HUES48 (cell line): ENCODE results near the gene GLG1.
"Not testable (repeated sequence)": the region's sequence is repeated elsewhere in the genome, so short reads cannot be mapped to it uniquely, and the experiment has no call there.

Experiments used
- H3K27ac ChIP-seq: one replicate; pipeline ENCODE4 v1.7.0; 2013; ENCODE audit warnings: low read depth, low read length, inconsistent platforms
- H3K27me3 ChIP-seq: 2 replicates; pipeline ENCODE4 v1.6.1; 2013; ENCODE audit warnings: mild to moderate bottlenecking, low read length; ENCODE audit not compliant: control insufficient read depth, insufficient read depth
- H3K36me3 ChIP-seq: 2 replicates; pipeline ENCODE4 v1.6.1; 2013; ENCODE audit warnings: low read length; ENCODE audit not compliant: control insufficient read depth, insufficient read depth
- H3K4me1 ChIP-seq: 2 replicates; pipeline ENCODE4 v1.6.1; 2013; ENCODE audit warnings: mild to moderate bottlenecking, low read length; ENCODE audit not compliant: control insufficient read depth, insufficient read depth
- H3K4me3 ChIP-seq: 2 replicates; pipeline ENCODE4 v1.5.1; 2013; ENCODE audit warnings: mild to moderate bottlenecking, low read depth, low read length
- H3K9ac ChIP-seq: 2 replicates; pipeline ENCODE4 v1.6.1; 2013; ENCODE audit warnings: mild to moderate bottlenecking, low read depth, low read length, moderate library complexity
- H3K9me3 ChIP-seq: 2 replicates; pipeline ENCODE4 v1.6.1; 2013; ENCODE audit warnings: low read length; ENCODE audit not compliant: control insufficient read depth, insufficient read depth

The GLG1 gene

GRCh38 chr16:74404148-74404933, 202.6 kb downstream of the GLG1 start:
- H3K27me3 ChIP-seq, H3K27ac ChIP-seq, H3K9ac ChIP-seq, H3K4me3 ChIP-seq, H3K4me1 ChIP-seq, H3K9me3 ChIP-seq, H3K36me3 ChIP-seq: not testable (repeated sequence)

GRCh38 chr16:74400238-74400637, 206.7 kb downstream of the GLG1 start:
- not testable (repeated sequence) for H3K9ac ChIP-seq, H3K4me1 ChIP-seq, H3K9me3 ChIP-seq, H3K36me3 ChIP-seq, H3K27ac ChIP-seq, H3K4me3 ChIP-seq, H3K27me3 ChIP-seq

- H3K4me1 ChIP-seq, H3K9ac ChIP-seq, H3K27ac ChIP-seq, H3K4me3 ChIP-seq, H3K9me3 ChIP-seq, H3K27me3 ChIP-seq, H3K36me3 ChIP-seq: not testable (repeated sequence)
Measured at GRCh38 chr16:74398212-74398895, 208.6 kb downstream of the GLG1 start.
